B cell (primary cell): ENCODE data around the gene C17orf67. TPM values are rescaled to one million over a fixed set of nuclear protein-coding genes. Genes with fewer than 3 reads are reported as not detected.

Source experiments
- ATAC-seq: fragments of 200-7000 bp; cut with Tn5 transposase; one replicate; pipeline ENCODE4 v1.10.0; 2021; ENCODE audit warnings: low read depth, mild to moderate bottlenecking, moderate number of reproducible peaks, moderate library complexity
- CTCF ChIA-PET: fragments of 350-600 bp; sonication (Branson Sonifier 250); formaldehyde crosslinking; loops from one replicate; lab custom pipeline; 2021; ENCODE audit warnings: antibody characterized with exemption, inconsistent platforms; lab: Charles Lee
- POLR2A ChIA-PET: fragments of 350-600 bp; sonication (Branson Sonifier 250); formaldehyde crosslinking; loops from one replicate; lab custom pipeline; 2021; ENCODE audit warnings: antibody characterized with exemption; lab: Charles Lee
- DNase-seq: peaks from one replicate; pipeline ENCODE4 v3.0.0; 2013
- H2AFZ ChIP-seq: 2 replicates; pipeline ENCODE4 v1.6.1; 2012; ENCODE audit warnings: mild to moderate bottlenecking, low read depth, low read length; ENCODE audit not compliant: insufficient read depth, poor library complexity, severe bottlenecking
- H3K27ac ChIP-seq, 2 donors: 1 replicate in 1 of 2; 2 replicates in 1 of 2; pipeline ENCODE4 v1.5.1; 2012 to 2013; ENCODE audit warnings: low read length in 2 of 2, mild to moderate bottlenecking in 2 of 2, moderate library complexity in 1 of 2
- H3K27me3 ChIP-seq, 4 experiments: fragments of 200-600 bp in 1 of 4; sonication (generic) in 1 of 4; replicated peaks in 1 of 4; 1 replicate in 2 of 4; 2 replicates in 2 of 4; pipeline versions ENCODE4 v1.6.1 to v1.7.0; 2013 to 2016; ENCODE audit warnings: low read length in 3 of 4, mild to moderate bottlenecking in 2 of 4, mixed read lengths in 1 of 4, moderate library complexity in 1 of 4; ENCODE audit not compliant: insufficient read depth in 4 of 4, control insufficient read depth in 3 of 4; ENCODE audit errors: control extremely low read depth in 1 of 4
- H3K36me3 ChIP-seq, 2 experiments: replicated peaks in 1 of 2; 1 replicate in 1 of 2; 2 replicates in 1 of 2; pipeline versions ENCODE4 v1.6.1 to v1.7.1; 2013; ENCODE audit warnings: low read length in 1 of 2; ENCODE audit not compliant: insufficient read depth in 2 of 2, control insufficient read depth in 1 of 2; ENCODE audit errors: control extremely low read depth in 1 of 2, extremely low read depth in 1 of 2
- H3K4me1 ChIP-seq, 2 donors: fragments of 200-600 bp in 1 of 2; sonication (generic) in 1 of 2; 1 replicate in 1 of 2; 2 replicates in 1 of 2; pipeline versions ENCODE4 v1.5.1 to v1.6.1; 2013 to 2017; ENCODE audit warnings: low read length in 2 of 2; ENCODE audit not compliant: control insufficient read depth in 2 of 2, insufficient read depth in 2 of 2
- H3K4me2 ChIP-seq: replicated peaks from 2 replicates; pipeline ENCODE3; 2012; ENCODE audit warnings: mild to moderate bottlenecking, low read depth, low read length; ENCODE audit not compliant: poor library complexity, severe bottlenecking
- H3K4me3 ChIP-seq, 5 experiments: fragments of 200-600 bp in 1 of 5; sonication (generic) in 1 of 5; 1 replicate in 3 of 5; 2 replicates in 2 of 5; pipeline versions ENCODE4 v1.5.1 to v1.7.0; 2011 to 2016; ENCODE audit warnings: low read length in 4 of 5, mild to moderate bottlenecking in 4 of 5, low read depth in 2 of 5, control low read depth in 1 of 5, moderate library complexity in 1 of 5; ENCODE audit not compliant: insufficient read depth in 1 of 5; ENCODE audit errors: control extremely low read depth in 1 of 5, extremely low read depth in 1 of 5
- H3K79me2 ChIP-seq: fragments of 200-600 bp; sonication (generic); one replicate; pipeline ENCODE4 v1.6.0; 2016; ENCODE audit warnings: low read length; ENCODE audit not compliant: control insufficient read depth, insufficient read depth
- H3K9ac ChIP-seq: fragments of 200-600 bp; sonication (generic); 2 replicates; pipeline ENCODE4 v1.6.1; 2017; ENCODE audit warnings: mild to moderate bottlenecking, low read length, moderate library complexity
- H3K9me3 ChIP-seq, 3 donors: one replicate each; pipeline versions ENCODE4 v1.6.1 to v1.7.1; 2013; ENCODE audit warnings: low read length in 2 of 3; ENCODE audit not compliant: control insufficient read depth in 2 of 3, insufficient read depth in 1 of 3; ENCODE audit errors: control extremely low read depth in 1 of 3
- H4K20me1 ChIP-seq: 2 replicates; pipeline ENCODE4 v1.6.0; 2012; ENCODE audit warnings: mild to moderate bottlenecking, low read length; ENCODE audit not compliant: insufficient read depth, control insufficient read depth, poor library complexity, severe bottlenecking
- H3K27ac Mint-ChIP-seq: one replicate; pipeline ENCODE4 v1.8.0; 2021; ENCODE audit warnings: mixed read lengths
- H3K27me3 Mint-ChIP-seq: one replicate; pipeline ENCODE4 v1.8.0; 2021; ENCODE audit warnings: mixed read lengths
- H3K4me1 Mint-ChIP-seq: one replicate; pipeline ENCODE4 v1.8.0; 2021; ENCODE audit warnings: mixed read lengths
- H3K4me3 Mint-ChIP-seq: one replicate; pipeline ENCODE4 v1.8.0; 2021; ENCODE audit warnings: mixed read lengths
- H3K9me3 Mint-ChIP-seq: one replicate; pipeline ENCODE4 v1.8.0; 2022; ENCODE audit warnings: mixed read lengths; ENCODE audit not compliant: insufficient read depth
- EZH2 ChIP-seq: IDR thresholded peaks from 2 replicates; pipeline ENCODE4 v1.6.1; 2012; ENCODE audit warnings: borderline replicate concordance, low read depth, mild to moderate bottlenecking, moderate library complexity, low read length; ENCODE audit not compliant: insufficient read depth, poor library complexity, severe bottlenecking
- WGBS: methylation state at CpG from one replicate; pipeline ENCODE4 v1.1.5; 2013; ENCODE audit warnings: missing lambda C conversion rate; ENCODE audit not compliant: insufficient coverage; 5-methylcytosine and 5-hydroxymethylcytosine counted together
- intact Hi-C: fragments of 100-400 bp; cut with micrococcal nuclease; formaldehyde crosslinking; loops from one replicate; pipeline ENCODE4 v1.10.0; 2022
- polyA plus RNA-seq: library from polyadenylated mRNA; depleted of rRNA; stranded (reverse); fragments of >200 nt; gene quantifications from 2 replicates; pipeline ENCODE4 v1.2.3, GENCODE V29; 2012
- total RNA-seq, 2 donors: library from RNA; stranded (reverse); fragments of 120-200 nt in 1 of 2; gene quantifications; 1 replicate in 1 of 2; 2 replicates in 1 of 2; pipeline versions ENCODE4 v1.2.3 to v1.2.4, GENCODE V29; 2013 to 2022
- TF ChIP-seq, protein P1 (sequence below): fragments of 200-600 bp; IDR thresholded peaks from one replicate; pipeline ENCODE4 v1.8.0; 2022; ENCODE audit warnings: antibody characterized with exemption, mild to moderate bottlenecking

The C17orf67 gene
- total and polyA plus RNA-seq, 2 donors (not counting 1 experiment from before 2014, with no cell fraction given) = 5.0 to 10.0 TPM

GRCh38 chr17:56817066-56817465 is 16.7 kb downstream of the C17orf67 start:
- no peak overlapping the region for H3K27ac Mint-ChIP-seq
- no peaks in the 10 kb centered on the region for H3K27me3 ChIP-seq
- ATAC-seq (no peak), DNase-seq (no peak)
- H4K20me1 ChIP-seq = no peaks in the 10 kb centered on the region
- H3K9me3 ChIP-seq = no peaks in the 10 kb centered on the region
- no peaks in the 10 kb centered on the region for H3K27me3 Mint-ChIP-seq
- no peak for TF ChIP-seq EZH2
- TF ChIP-seq, protein P1, sequence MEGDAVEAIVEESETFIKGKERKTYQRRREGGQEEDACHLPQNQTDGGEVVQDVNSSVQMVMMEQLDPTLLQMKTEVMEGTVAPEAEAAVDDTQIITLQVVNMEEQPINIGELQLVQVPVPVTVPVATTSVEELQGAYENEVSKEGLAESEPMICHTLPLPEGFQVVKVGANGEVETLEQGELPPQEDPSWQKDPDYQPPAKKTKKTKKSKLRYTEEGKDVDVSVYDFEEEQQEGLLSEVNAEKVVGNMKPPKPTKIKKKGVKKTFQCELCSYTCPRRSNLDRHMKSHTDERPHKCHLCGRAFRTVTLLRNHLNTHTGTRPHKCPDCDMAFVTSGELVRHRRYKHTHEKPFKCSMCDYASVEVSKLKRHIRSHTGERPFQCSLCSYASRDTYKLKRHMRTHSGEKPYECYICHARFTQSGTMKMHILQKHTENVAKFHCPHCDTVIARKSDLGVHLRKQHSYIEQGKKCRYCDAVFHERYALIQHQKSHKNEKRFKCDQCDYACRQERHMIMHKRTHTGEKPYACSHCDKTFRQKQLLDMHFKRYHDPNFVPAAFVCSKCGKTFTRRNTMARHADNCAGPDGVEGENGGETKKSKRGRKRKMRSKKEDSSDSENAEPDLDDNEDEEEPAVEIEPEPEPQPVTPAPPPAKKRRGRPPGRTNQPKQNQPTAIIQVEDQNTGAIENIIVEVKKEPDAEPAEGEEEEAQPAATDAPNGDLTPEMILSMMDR = no peak
- H3K4me3 Mint-ChIP-seq = no peak overlapping the region
- H3K4me1 ChIP-seq = peaks cover 3 to 6% of the 10 kb centered on the region in 2 donors
- ChIA-PET CTCF (interaction anchor here (0.7 to 7.4 kb wide), 8 partner anchors 10 to 1497 kb away, joined by 3 to 151 read pairs (median 4); partner anchors contain the start of genes C17orf67, DGKE and TRIM25), POLR2A (no interaction called here)
- no peak overlapping the region for H3K27ac ChIP-seq
- H3K9ac ChIP-seq = no peak overlapping the region
- intact Hi-C loops = loop anchor here (10.0 kb wide), 1 partner anchor 48 kb away; no protein-coding TSS in a partner anchor
- H3K4me2 ChIP-seq = no peak overlapping the region
- peaks cover 11% of the 10 kb centered on the region for H3K79me2 ChIP-seq
- no peak overlapping the region for H2AFZ ChIP-seq
- H3K4me3 ChIP-seq = no peak overlapping the region
- no peaks in the 10 kb centered on the region for H3K9me3 Mint-ChIP-seq
- H3K36me3 ChIP-seq = no peaks in the 10 kb centered on the region
- H3K4me1 Mint-ChIP-seq = peaks cover 4% of the 10 kb centered on the region

DNA sequence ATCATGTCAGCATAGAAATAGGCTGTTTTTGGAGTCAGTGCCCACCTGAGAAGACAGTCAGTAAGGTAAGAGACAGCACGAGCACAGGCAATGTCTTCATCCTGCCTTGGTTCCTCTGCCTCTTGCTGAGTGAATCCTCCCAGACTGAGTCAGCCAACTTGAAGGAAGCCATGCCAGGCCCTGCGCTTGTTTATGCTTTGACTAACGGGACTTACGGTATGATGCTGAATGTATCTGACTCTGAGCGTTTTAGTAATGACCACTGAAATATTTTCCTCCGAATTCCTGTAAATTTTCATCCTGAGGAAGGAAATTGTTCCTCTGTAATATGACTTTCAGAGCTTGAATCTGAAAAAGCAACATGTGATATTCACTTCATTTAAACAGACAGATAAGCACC is 18.0 kb downstream of the C17orf67 start:
- Mint-ChIP-seq H3K4me1 (peaks cover 4% of the 10 kb centered on the region), H3K27me3 (no peaks in the 10 kb centered on the region), H3K27ac (no peak overlapping the region), H3K4me3 (no peak overlapping the region), H3K9me3 (no peaks in the 10 kb centered on the region)
- Histone ChIP-seq H3K4me1 (peaks cover 3 to 6% of the 10 kb centered on the region in 2 donors), H2AFZ (no peak overlapping the region), H4K20me1 (no peaks in the 10 kb centered on the region), H3K9me3 (no peaks in the 10 kb centered on the region), H3K4me2 (no peak overlapping the region), H3K4me3 (no peak overlapping the region), H3K27ac (no peak overlapping the region), H3K36me3 (no peaks in the 10 kb centered on the region), H3K27me3 (no peaks in the 10 kb centered on the region), H3K79me2 (peaks cover 8% of the 10 kb centered on the region), H3K9ac (no peak overlapping the region)
- ChIA-PET POLR2A (no interaction called here), CTCF (interaction anchor here (0.7 to 7.4 kb wide), 4 partner anchors 9 to 126 kb away, joined by 3 to 151 read pairs (median 4); no protein-coding TSS in a partner anchor)
- intact Hi-C loops = loop anchor here (10.0 kb wide), 1 partner anchor 49 kb away; no protein-coding TSS in a partner anchor
- WGBS = 96% methylated on average over 3 of the region's 6 CpGs
- TF ChIP-seq, protein P1 = no peak
- TF ChIP-seq EZH2 = no peak
- no peak for ATAC-seq
- no peak for DNase-seq
